Gastroesophageal sphincter (tissue), 3 donors: ENCODE measurements around the gene BEGAIN.

Experiments used
- CTCF ChIP-seq, 4 experiments: fragments of 200-600 bp in 2 of 4; fragments of 450-650 bp in 2 of 4; sonication (generic) in 1 of 4; IDR thresholded peaks; one replicate each; pipeline ENCODE4 v1.5.1; 2017 to 2019; ENCODE audit warnings: antibody characterized with exemption in 4 of 4, mild to moderate bottlenecking in 2 of 4, moderate library complexity in 2 of 4
- POLR2A ChIP-seq, 2 donors: fragments of 450-650 bp; IDR thresholded peaks; one replicate each; pipeline ENCODE4 v1.6.1; 2017; ENCODE audit warnings: antibody characterized with exemption in 2 of 2, mild to moderate bottlenecking in 2 of 2, moderate library complexity in 1 of 2
- POLR2AphosphoS5 ChIP-seq: sonication (generic); formaldehyde crosslinking; IDR thresholded peaks from one replicate; pipeline ENCODE4 v1.6.1; 2017; ENCODE audit warnings: antibody characterized with exemption

GRCh38 chr14:100560471-100560870, 26.7 kb downstream of the BEGAIN start:
- TF ChIP-seq CTCF (IDR thresholded peaks at IDR 0.05) (no peak), POLR2A (IDR thresholded peaks at IDR 0.05) (no peak), POLR2AphosphoS5 (no peak)
